AG09319 (cell line): ENCODE measurements around the gene ARCN1.

Source experiments
- DNase-seq: peaks from one replicate; pipeline ENCODE4 v3.0.0-alpha.2; 2010; ENCODE audit warnings: low read depth; ENCODE audit errors: extremely low read depth
- TF ChIP-seq, protein P1 (sequence below): IDR thresholded peaks from 2 replicates; pipeline ENCODE4 v1.5.1; 2011; ENCODE audit warnings: low read depth, mild to moderate bottlenecking, inconsistent platforms, low read length, moderate library complexity

ARCN1 gene

DNA sequence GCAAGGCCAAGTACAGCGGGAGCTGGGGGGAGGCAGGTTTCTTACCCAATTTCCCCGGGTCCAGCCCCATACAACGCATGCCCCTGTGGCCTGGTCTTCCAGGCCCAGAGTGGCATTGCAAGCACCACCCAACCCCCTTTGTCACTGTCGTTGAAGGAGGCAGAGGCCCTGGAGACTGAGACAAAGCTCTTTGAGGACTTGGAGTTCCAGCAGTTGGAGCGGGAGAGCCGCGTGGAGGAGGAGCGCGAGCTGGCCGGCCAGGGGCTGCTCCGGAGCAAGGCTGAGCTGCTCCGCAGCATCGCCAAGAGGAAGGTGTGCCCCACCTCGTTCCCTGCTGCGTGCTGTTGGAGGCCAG is 63.0 kb downstream of the ARCN1 start:
- no peak for DNase-seq
- TF ChIP-seq, protein P1, sequence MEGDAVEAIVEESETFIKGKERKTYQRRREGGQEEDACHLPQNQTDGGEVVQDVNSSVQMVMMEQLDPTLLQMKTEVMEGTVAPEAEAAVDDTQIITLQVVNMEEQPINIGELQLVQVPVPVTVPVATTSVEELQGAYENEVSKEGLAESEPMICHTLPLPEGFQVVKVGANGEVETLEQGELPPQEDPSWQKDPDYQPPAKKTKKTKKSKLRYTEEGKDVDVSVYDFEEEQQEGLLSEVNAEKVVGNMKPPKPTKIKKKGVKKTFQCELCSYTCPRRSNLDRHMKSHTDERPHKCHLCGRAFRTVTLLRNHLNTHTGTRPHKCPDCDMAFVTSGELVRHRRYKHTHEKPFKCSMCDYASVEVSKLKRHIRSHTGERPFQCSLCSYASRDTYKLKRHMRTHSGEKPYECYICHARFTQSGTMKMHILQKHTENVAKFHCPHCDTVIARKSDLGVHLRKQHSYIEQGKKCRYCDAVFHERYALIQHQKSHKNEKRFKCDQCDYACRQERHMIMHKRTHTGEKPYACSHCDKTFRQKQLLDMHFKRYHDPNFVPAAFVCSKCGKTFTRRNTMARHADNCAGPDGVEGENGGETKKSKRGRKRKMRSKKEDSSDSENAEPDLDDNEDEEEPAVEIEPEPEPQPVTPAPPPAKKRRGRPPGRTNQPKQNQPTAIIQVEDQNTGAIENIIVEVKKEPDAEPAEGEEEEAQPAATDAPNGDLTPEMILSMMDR, result no peak

DNA sequence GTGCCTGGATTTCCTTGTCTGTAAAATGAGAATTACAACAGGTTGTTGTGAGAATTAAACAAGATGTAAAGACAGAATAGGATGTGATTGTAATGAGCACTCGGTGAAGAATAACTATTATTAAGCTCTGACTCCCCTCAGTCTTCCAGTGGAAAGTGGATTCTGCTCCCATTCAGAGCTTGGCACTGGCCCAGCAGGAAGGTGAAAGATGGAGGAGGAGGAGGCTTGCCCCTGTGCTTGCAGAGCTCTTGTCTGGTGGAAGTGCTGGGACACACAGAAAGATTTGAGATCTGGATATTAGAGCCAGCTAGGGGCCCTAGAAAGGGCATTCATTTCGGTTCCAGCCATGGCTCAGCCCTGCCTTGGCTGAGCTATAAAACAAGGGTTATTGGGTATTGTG is 63.4 kb downstream of the ARCN1 start:
- no peak for DNase-seq
- TF ChIP-seq, protein P1, result no peak

DNA sequence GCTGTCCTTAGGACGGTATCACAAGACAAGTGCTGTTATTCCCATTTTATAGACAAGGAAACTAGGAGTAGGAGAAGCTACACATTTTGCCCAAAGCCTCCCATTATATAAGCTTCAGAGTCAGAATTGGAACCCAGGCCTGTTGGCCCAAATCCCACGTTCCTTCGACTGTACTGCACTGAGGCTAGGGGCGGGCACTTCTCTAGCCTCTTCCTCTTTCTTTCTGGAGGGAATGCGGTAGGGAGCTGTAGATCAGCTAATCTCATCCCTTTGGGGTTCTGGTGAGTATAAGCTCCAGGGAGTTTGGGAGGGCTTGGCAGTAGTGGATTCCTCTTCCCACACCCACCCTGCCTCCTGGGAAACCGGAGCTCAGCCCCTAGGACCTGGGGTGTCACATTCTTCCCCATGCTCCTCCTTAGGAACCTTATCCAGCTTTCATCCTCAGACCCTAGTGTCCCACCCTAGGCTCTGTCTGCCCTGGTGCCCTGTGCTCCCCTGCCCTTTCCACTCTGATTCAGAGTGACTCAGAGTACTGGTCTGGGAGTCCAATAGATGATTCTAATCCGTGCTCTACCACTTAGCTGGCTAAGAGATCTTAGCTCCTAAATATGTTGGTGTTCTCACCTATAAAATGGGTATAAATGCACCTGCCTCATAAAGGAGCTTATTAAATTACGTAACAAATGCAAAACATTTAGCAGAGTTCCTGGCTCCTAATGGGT is 64.5 kb downstream of the ARCN1 start:
- DNase-seq, result no peak
- TF ChIP-seq, protein P1, result no peak

DNA sequence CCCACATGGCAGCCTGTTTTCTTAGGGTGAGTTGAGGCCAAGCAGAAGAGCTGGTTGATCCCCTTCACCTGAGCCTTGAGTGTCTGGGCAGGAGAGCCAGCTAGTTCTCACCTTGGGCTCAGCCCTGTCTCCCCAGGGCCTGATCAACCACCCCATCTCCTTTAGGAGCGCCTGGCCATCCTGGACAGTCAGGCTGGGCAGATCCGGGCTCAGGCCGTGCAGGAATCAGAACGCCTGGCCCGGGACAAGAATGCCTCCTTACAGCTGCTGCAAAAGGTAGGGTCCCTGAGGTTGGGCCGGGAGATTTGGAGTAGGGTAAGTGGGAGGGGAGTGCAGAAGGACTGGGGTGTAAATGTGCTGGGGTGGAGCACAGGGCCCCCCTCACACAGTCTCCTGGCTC is 66.5 kb downstream of the ARCN1 start:
- no peak for DNase-seq
- TF ChIP-seq, protein P1, result no peak

DNA sequence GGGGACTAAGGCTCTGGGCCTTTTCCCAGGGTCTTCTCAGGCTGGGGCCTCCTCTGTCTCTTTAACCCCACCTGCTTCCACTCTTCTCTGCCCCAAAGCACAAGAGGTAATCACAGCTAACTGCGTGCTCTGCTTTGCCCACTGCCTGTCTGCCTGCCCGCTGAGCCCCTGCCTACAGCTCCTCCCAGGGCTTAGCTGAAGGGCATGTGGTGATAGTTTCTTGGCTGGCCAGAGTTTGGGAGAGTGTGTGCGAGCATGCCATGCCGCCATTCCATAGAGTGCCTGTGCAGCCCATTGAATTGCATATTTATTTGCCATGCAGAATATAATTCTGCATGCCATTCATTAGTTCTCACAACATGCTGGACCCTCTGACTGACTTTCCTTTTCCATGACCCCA is 67.7 kb downstream of the ARCN1 start:
- TF ChIP-seq, protein P1, result no peak
- no peak for DNase-seq

DNA sequence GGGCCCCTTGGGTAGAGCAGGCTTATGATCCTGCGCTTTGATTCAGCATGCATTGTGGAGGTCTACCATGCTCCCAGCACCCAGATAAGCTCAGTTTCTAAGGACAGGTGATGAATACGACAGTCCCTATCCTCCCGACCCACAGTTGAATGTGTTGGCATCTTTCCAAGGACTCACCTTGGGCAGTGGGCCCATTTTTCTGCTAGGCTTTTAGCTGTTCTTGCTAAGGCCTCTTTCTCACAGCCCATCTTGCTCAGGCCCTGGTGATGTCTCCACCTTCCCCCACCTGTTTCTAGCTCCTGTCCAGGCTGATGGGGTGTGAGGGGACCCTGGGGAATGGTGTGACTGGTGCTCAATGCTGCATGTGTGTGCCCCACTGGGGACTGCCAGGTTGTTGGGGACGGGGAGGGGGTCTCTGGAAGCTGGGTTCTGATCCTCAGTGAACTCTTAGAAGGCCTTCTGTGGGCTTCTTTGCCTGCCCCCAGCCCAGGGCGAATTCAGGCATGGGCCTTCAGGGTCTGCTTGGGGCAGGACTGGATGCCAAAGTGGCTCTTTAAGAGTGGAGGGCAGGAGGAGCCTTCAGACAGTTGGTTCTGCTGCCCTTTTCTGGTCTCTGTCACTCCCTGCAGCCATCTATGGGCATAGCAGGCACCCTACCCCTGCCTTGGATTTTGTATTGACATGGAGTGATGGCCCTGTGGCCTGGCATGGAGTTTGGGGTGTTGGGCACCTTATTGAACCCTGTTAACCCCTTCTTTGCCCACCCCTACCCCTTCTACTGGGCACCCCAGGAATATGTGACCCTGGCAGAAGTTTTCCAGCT is 68.3 kb downstream of the ARCN1 start:
- no peak for DNase-seq
- TF ChIP-seq, protein P1, result no peak

DNA sequence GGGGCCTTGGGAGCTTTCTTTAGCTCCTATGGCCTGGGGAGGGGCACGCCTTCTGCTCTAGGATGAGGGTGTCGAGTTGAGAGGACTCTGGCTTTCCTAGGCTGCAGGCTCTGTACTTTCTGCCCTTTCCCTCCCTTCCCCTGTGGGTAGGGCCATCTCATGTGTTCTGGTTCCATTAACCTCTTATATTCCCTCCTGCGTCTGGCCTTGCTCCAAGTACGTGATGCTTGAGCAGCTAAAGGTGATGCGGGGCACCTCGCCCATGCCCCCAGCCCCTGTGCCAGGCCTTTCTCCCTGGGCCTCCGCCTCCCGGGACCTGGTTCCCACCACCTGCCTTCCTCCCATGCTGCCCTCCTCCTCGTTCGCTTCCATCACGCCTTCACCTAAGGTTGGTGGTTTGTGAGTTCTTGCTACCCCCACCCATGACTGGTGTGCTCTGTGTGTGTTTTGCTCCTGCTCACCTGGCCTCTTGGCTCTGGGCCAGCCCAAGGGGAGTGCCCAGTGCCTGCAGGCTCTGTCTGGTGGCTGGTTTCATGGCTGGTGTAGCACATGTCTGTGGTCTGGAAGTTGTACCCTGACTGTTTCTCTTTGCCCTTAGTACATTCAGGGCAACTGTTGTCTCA is 69.3 kb downstream of the ARCN1 start:
- TF ChIP-seq, protein P1, result no peak
- no peak for DNase-seq
